Neuronal stem cell (in vitro differentiated cells): ENCODE measurements around the gene RBKS.

Source experiments
- DNase-seq: peaks from one replicate; pipeline ENCODE4 v3.0.0-alpha.2; 2013; ENCODE audit warnings: low spot score
- H2AFZ ChIP-seq: one replicate; pipeline ENCODE4 v1.6.1; 2013; ENCODE audit warnings: mild to moderate bottlenecking, low read length, inconsistent platforms
- H2AK5ac ChIP-seq: 2 replicates; pipeline ENCODE4 v1.6.1; 2013; ENCODE audit warnings: low read depth, mild to moderate bottlenecking, inconsistent platforms, low read length, moderate library complexity, mixed read lengths
- H2BK120ac ChIP-seq: 2 replicates; pipeline ENCODE4 v1.6.1; 2013; ENCODE audit warnings: low read depth, mild to moderate bottlenecking, inconsistent platforms, low read length, moderate library complexity, mixed read lengths
- H2BK12ac ChIP-seq: one replicate; pipeline ENCODE4 v1.6.1; 2013; ENCODE audit warnings: low read length, inconsistent platforms
- H2BK15ac ChIP-seq: 2 replicates; pipeline ENCODE4 v1.6.1; 2013; ENCODE audit warnings: mild to moderate bottlenecking, low read length, inconsistent platforms, mixed read lengths
- H2BK5ac ChIP-seq: one replicate; pipeline ENCODE4 v1.6.1; 2013; ENCODE audit warnings: inconsistent platforms, mild to moderate bottlenecking, low read length, moderate library complexity
- H3K14ac ChIP-seq: one replicate; pipeline ENCODE4 v1.6.1; 2013; ENCODE audit warnings: low read length, inconsistent platforms
- H3K18ac ChIP-seq: 2 replicates; pipeline ENCODE4 v1.6.1; 2013; ENCODE audit warnings: low read length, inconsistent platforms
- H3K23ac ChIP-seq: 2 replicates; pipeline ENCODE4 v1.6.1; 2013; ENCODE audit warnings: low read depth, mild to moderate bottlenecking, mixed read lengths, low read length, inconsistent platforms; ENCODE audit not compliant: poor library complexity
- H3K27ac ChIP-seq: replicated peaks from 3 replicates; pipeline ENCODE4 v1.5.1; 2013; ENCODE audit warnings: low read length, inconsistent platforms
- H3K27me3 ChIP-seq, 3 experiments: 2 replicates each; pipeline ENCODE4 v1.6.1; 2013; ENCODE audit warnings: low read length in 3 of 3, mild to moderate bottlenecking in 2 of 3, inconsistent platforms in 1 of 3, low read depth in 1 of 3, mixed read lengths in 1 of 3, moderate library complexity in 1 of 3; ENCODE audit not compliant: control insufficient read depth in 3 of 3, insufficient read depth in 3 of 3
- H3K36me3 ChIP-seq, 2 donors: replicated peaks in 1 of 2; 2 replicates each; pipeline ENCODE4 v1.6.1; 2013; ENCODE audit warnings: low read length in 2 of 2; ENCODE audit not compliant: control insufficient read depth in 2 of 2, insufficient read depth in 2 of 2
- H3K4ac ChIP-seq: 2 replicates; pipeline ENCODE4 v1.6.1; 2013; ENCODE audit warnings: inconsistent platforms, mild to moderate bottlenecking, low read length, moderate library complexity
- H3K4me1 ChIP-seq, 2 donors: 1 replicate in 1 of 2; 2 replicates in 1 of 2; pipeline ENCODE4 v1.6.1; 2013; ENCODE audit warnings: low read length in 2 of 2, low read depth in 1 of 2; ENCODE audit not compliant: control insufficient read depth in 2 of 2, insufficient read depth in 1 of 2
- H3K4me2 ChIP-seq: one replicate; pipeline ENCODE4 v1.6.1; 2013; ENCODE audit warnings: mild to moderate bottlenecking, low read length, inconsistent platforms; ENCODE audit not compliant: insufficient read depth, poor library complexity, severe bottlenecking
- H3K4me3 ChIP-seq, 2 donors: 2 replicates each; pipeline ENCODE4 v1.5.1; 2013; ENCODE audit warnings: low read length in 2 of 2, mild to moderate bottlenecking in 2 of 2, inconsistent platforms in 1 of 2, moderate library complexity in 1 of 2
- H3K79me1 ChIP-seq: one replicate; pipeline ENCODE4 v1.6.1; 2013; ENCODE audit warnings: low read depth, mild to moderate bottlenecking, inconsistent platforms, low read length, moderate library complexity
- H3K9ac ChIP-seq: one replicate; pipeline ENCODE4 v1.6.1; 2013; ENCODE audit warnings: mild to moderate bottlenecking, low read depth, low read length, inconsistent platforms; ENCODE audit not compliant: poor library complexity
- H3K9me3 ChIP-seq, 2 donors: replicated peaks in 1 of 2; 2 replicates each; pipeline versions ENCODE3 to v1.6.1; 2013; ENCODE audit warnings: low read length in 2 of 2, mild to moderate bottlenecking in 2 of 2, inconsistent platforms in 1 of 2, low read depth in 1 of 2, mixed read lengths in 1 of 2, moderate library complexity in 1 of 2; ENCODE audit not compliant: control insufficient read depth in 2 of 2, insufficient read depth in 1 of 2
- H4K8ac ChIP-seq: one replicate; pipeline ENCODE4 v1.6.1; 2013; ENCODE audit warnings: low read depth, mild to moderate bottlenecking, inconsistent platforms, low read length, moderate library complexity
- H4K91ac ChIP-seq: one replicate; pipeline ENCODE4 v1.6.1; 2013; ENCODE audit warnings: low read length, low read depth, mild to moderate bottlenecking, inconsistent platforms; ENCODE audit not compliant: poor library complexity
- WGBS, 2 donors: extraction: QIAGEN DNeasy Blood & Tissue Kit; methylation state at CpG; one replicate each; pipeline ENCODE4 v1.1.7; 2013; ENCODE audit warnings: missing lambda C conversion rate in 2 of 2, mixed read lengths in 1 of 2; ENCODE audit not compliant: insufficient read length in 2 of 2, insufficient replicate concordance in 1 of 2; ENCODE audit errors: extremely low coverage in 2 of 2; 5-methylcytosine and 5-hydroxymethylcytosine counted together

RBKS gene

GRCh38 chr2:27809761-27810241 lies 80.4 kb downstream of the RBKS start:
- Histone ChIP-seq H4K91ac (no peak overlapping the region), H3K27me3 (no peaks in the 10 kb centered on the region)
- no CpG with 5 or more reads among the region's 3 CpGs for WGBS, 2 donors

DNA sequence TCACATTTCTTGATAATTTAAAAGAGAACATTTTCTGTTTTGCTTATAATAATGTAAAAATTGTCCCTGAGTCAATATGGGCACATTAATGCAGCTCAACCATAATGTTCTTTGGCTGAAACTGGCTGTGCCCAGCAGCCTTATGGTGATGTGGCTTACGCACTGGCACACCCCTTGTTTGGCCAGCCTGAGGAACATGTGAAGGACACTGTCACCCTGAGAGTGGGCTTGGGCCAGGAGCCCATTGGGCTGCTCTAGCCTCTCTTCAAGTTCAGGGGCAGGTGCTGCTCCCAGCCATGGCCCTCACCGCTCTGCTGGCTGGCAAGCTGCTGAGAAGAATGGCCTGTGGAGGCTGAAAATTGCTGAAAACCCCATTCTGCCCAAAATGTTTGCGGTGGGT lies 81.2 kb downstream of the RBKS start:
- Histone ChIP-seq H3K4me3 (peak overlapping the region in 1 of 2 donors; percentile 22), H3K27me3 (no peaks in the 10 kb centered on the region), H3K18ac (no peak overlapping the region), H3K9ac (no peak overlapping the region), H3K4me1 (no peaks in the 10 kb centered on the region), H2AK5ac (no peak overlapping the region), H3K4me2 (no peak overlapping the region), H2BK15ac (no peak overlapping the region), H3K4ac (no peak overlapping the region), H2BK12ac (no peak overlapping the region), H4K91ac (no peak overlapping the region), H3K27ac (no peak overlapping the region), H2BK5ac (no peak overlapping the region), H2BK120ac (no peak overlapping the region), H4K8ac (no peak overlapping the region), H2AFZ (no peak overlapping the region), H3K14ac (no peak overlapping the region), H3K79me1 (no peaks in the 10 kb centered on the region), H3K9me3 (no peaks in the 10 kb centered on the region), H3K23ac (no peak overlapping the region), H3K36me3 (no peaks in the 10 kb centered on the region)
- WGBS, 2 donors = no CpG with 5 or more reads among the region's 3 CpGs
- no peak for DNase-seq

More at GRCh38 chr2:27809761-27810241, 80.4 kb downstream of the RBKS start:
- no peak overlapping the region for H2BK120ac ChIP-seq
- H3K9ac ChIP-seq = no peak overlapping the region
- no peak for DNase-seq
- H4K8ac ChIP-seq = no peak overlapping the region
- H2BK5ac ChIP-seq = no peak overlapping the region
- no peak overlapping the region for H3K14ac ChIP-seq
- H3K9me3 ChIP-seq = no peaks in the 10 kb centered on the region
- no peak overlapping the region for H2AFZ ChIP-seq
- no peak overlapping the region for H3K4me3 ChIP-seq
- no peak overlapping the region for H2AK5ac ChIP-seq
- H3K18ac ChIP-seq = no peak overlapping the region
- no peaks in the 10 kb centered on the region for H3K79me1 ChIP-seq
- no peak overlapping the region for H3K27ac ChIP-seq
- H2BK12ac ChIP-seq = no peak overlapping the region
- no peak overlapping the region for H3K4me2 ChIP-seq
- H3K4me1 ChIP-seq = no peaks in the 10 kb centered on the region
- no peak overlapping the region for H3K23ac ChIP-seq
- H3K4ac ChIP-seq = no peak overlapping the region
- no peak overlapping the region for H2BK15ac ChIP-seq
- no peaks in the 10 kb centered on the region for H3K36me3 ChIP-seq

DNA sequence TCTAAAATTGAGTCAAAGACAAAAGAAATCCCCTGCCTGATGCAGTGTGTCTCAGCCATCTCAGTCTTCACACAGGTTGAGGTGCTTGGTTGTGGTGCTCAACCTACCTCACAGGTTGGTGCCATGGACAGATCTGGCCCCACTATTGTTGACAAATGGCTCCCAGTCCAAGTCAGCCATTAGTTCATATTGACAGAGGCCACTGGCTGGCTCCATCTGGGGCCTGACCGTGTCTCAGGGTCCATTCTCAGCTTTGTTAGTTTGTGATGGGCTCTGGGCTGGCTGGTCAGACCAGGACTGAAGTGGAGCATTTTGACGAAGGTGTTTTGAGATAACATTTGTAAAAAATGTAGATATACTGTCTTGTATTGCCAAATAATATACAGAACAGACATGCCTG lies 81.8 kb downstream of the RBKS start:
- no peak for DNase-seq
- Histone ChIP-seq H3K4me1 (no peaks in the 10 kb centered on the region), H2BK15ac (no peak overlapping the region), H2AFZ (no peak overlapping the region), H3K4me3 (no peak overlapping the region), H3K27me3 (no peaks in the 10 kb centered on the region), H3K14ac (peak overlapping the region; percentile 31), H3K27ac (no peak overlapping the region), H3K4me2 (no peak overlapping the region), H2BK120ac (no peak overlapping the region), H3K36me3 (no peaks in the 10 kb centered on the region), H4K8ac (no peak overlapping the region), H2BK12ac (no peak overlapping the region), H2BK5ac (no peak overlapping the region), H3K9me3 (no peaks in the 10 kb centered on the region), H3K9ac (no peak overlapping the region), H3K4ac (no peak overlapping the region), H4K91ac (no peak overlapping the region), H3K79me1 (no peaks in the 10 kb centered on the region), H3K18ac (peak overlapping the region; percentile 37), H2AK5ac (no peak overlapping the region), H3K23ac (no peak overlapping the region)
- no CpG with 5 or more reads among the region's 2 CpGs for WGBS, 2 donors

DNA sequence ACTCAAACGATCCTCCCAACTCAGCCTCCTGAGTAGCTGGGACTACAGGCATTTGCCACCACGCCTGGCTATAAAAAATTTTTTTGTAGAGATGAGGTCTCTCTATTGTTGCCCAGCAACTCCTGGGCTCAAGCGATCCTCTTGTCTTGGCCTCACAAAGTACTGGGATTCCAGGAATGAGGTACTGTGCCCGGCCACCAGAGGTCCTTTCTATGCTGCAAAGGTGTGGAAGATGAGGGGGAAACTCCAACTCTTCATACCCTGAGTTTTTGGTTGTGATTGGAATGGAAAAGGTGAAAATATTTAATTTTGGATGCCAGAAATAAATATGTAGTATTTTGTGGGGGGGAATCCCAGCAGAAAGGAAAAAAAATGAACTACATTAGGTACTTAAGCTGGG lies 82.7 kb downstream of the RBKS start:
- H4K91ac ChIP-seq = no peak overlapping the region
- no peak overlapping the region for H2AFZ ChIP-seq
- no peak overlapping the region for H2BK120ac ChIP-seq
- H3K27me3 ChIP-seq = no peaks in the 10 kb centered on the region
- no peak overlapping the region for H3K4me3 ChIP-seq
- no peaks in the 10 kb centered on the region for H3K4me1 ChIP-seq
- no peak overlapping the region for H2BK15ac ChIP-seq
- H3K4me2 ChIP-seq = no peak overlapping the region
- no peaks in the 10 kb centered on the region for H3K9me3 ChIP-seq
- H3K14ac ChIP-seq = no peak overlapping the region
- no peak overlapping the region for H3K4ac ChIP-seq
- no peak overlapping the region for H2BK5ac ChIP-seq
- no peak overlapping the region for H3K23ac ChIP-seq
- H2AK5ac ChIP-seq = no peak overlapping the region
- DNase-seq = peak; percentile 14
- H3K18ac ChIP-seq = no peak overlapping the region
- H3K9ac ChIP-seq = no peak overlapping the region
- no peak overlapping the region for H3K27ac ChIP-seq
- H2BK12ac ChIP-seq = no peak overlapping the region
- H4K8ac ChIP-seq = no peak overlapping the region
- no peaks in the 10 kb centered on the region for H3K36me3 ChIP-seq
- no peaks in the 10 kb centered on the region for H3K79me1 ChIP-seq
- no CpG with 5 or more reads among the region's 4 CpGs for WGBS, 2 donors
